HT1080 (cell line): ENCODE measurements around the gene EFR3B. TPM values are rescaled to one million over a fixed set of nuclear protein-coding genes. Genes with fewer than 3 reads are reported as not detected.
"Not testable (repeated sequence)": the region's sequence is repeated elsewhere in the genome, so short reads cannot be mapped to it uniquely, and the experiment has no call there.

ENCODE experiments used
- DNase-seq: peaks from one replicate; pipeline ENCODE4 v3.0.0-alpha.2; 2015; ENCODE audit warnings: low read depth
- total RNA-seq: library from RNA; depleted of rRNA; stranded (reverse); fragments of >200 nt; shearing (Covaris generic); gene quantifications from 2 replicates; pipeline ENCODE4 v1.2.3, GENCODE V29; 2014

The EFR3B gene
- total RNA-seq, 1 experiment from 2014 or later = 5.6 TPM

- no peak for DNase-seq
These were observed 99.2 kb downstream of the EFR3B start for GRCh38 chr2:25141120-25141519.

GRCh38 chr2:25145803-25146202, 103.9 kb downstream of the EFR3B start:
- DNase-seq = no peak

DNA sequence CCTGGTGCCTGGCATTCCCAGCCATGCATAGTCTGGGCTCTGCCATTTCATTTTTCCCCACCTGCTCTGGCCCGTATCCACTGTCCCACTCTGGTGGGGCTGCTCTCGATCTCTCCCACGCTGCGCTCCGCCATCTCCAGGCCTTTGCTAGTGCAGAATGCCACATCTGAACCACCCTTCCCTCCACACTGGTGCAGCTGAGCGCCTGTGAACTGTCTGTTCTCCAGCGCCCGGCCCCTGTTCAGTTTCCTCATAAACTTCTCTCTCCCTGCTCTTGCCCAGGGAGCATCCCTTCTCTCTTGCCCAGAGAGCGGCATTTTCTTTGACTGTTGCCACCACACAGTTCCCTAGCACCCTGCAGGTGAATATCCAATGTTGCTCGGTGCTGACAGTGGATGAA, 105.0 kb downstream of the EFR3B start:
- DNase-seq = no peak

DNA sequence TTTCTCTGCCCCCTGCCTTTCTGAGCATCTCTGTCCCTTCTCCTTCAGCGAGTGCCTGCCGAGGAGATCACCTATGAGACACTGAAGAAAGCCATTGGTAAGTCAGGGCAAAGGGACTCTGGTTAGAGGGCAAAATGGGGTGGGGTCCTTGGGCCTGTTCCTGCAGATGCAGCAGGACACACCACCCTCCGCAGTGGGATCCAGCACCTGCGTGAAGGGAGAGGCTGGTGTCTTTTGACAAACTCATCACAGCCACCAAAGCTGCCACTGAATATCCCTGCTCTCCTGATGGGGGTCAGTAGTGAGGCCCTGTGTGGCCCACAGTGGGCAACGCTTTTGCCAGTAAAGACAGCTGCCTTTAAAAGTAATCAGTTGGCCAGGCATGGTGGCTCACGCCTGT, 107.8 kb downstream of the EFR3B start:
- DNase-seq = no peak

DNA sequence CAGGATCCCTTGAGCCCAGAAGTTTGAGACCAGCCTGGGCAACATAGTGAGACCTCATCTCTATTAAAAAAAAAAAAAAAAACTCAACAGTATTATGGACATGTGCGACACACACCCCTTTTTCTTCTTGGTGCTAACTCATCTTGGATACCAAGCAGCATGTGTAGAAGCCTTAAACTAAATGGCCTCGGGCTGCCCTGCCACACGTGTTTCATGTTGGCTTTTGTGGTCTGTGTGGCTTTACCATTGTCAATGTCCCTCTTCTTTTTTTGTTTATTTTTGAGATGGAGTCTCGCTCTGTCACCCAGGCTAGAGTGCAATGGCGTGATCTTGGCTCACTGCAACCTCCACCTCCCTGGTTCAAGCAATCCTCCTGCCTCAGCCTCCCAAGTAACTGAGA, 109.1 kb downstream of the EFR3B start:
- not testable (repeated sequence) for DNase-seq

- DNase-seq = no peak
These were observed 109.8 kb downstream of the EFR3B start for GRCh38 chr2:25151718-25152117.

GRCh38 chr2:25155401-25155800, 113.5 kb downstream of the EFR3B start:
- DNase-seq = no peak

GRCh38 chr2:25158096-25158852, 116.4 kb downstream of the EFR3B start:
- DNase-seq = no peak

- DNase-seq = peak; percentile 30
These were observed 118.1 kb downstream of the EFR3B start for GRCh38 chr2:25159949-25160348.

GRCh38 chr2:25160376-25160775, 118.5 kb downstream of the EFR3B start:
- no peak for DNase-seq

- DNase-seq = no peak
These were observed 119.3 kb downstream of the EFR3B start for GRCh38 chr2:25161055-25161781.

GRCh38 chr2:25162061-25162460, 120.2 kb downstream of the EFR3B start:
- not testable (repeated sequence) for DNase-seq

- no peak for DNase-seq
These were observed 122.7 kb downstream of the EFR3B start for GRCh38 chr2:25164561-25164960.

- DNase-seq = peak; percentile 55
These were observed 124.4 kb downstream of the EFR3B start for GRCh38 chr2:25165992-25166875.

DNA sequence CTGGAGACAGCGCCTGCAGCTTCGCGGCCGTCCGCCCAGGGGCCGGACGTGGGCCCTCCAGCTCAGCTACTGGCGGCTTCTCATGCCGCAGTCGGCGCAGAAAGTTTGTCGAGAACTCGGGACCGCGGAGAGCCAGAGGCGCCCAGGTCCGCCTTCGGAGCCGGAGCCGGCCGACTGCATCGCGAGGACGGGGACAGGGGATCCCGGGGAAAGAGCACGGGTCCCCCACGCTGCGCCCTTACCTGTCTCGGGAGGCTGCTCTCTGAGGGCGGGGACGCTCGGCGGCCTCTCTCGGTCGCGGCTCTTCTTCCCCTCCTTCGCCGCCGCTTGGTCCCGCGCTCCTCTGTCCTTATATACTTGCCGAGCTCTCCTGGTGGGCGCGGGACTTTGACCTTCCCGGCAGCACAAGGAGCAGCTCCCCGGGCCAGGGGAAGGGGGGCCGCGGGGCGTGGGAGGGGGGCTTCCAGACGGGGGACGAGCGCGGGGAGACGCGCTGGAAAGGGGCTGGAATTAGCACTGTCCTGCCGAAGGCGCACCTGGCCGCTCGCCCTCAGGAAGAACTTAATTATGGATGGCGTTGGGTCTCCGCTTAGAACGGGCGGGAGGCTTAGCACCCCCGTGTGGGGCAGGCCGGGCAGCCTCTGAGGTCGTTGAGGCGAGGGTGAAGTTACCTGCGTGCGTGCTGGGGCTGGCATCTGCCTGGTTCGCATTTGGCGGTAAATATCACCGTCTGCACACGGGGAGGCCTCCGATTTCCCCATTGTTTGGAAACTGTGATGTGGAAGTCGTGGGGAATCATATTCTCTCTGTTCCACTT, 126.6 kb downstream of the EFR3B start, which contains the start of gene POMC:
Gene POMC, minus strand, starts transcription at position 325 of the 817 bp plus-strand sequence. CDS start 3,808 bp downstream, outside the sequence.
- no peak for DNase-seq

DNA sequence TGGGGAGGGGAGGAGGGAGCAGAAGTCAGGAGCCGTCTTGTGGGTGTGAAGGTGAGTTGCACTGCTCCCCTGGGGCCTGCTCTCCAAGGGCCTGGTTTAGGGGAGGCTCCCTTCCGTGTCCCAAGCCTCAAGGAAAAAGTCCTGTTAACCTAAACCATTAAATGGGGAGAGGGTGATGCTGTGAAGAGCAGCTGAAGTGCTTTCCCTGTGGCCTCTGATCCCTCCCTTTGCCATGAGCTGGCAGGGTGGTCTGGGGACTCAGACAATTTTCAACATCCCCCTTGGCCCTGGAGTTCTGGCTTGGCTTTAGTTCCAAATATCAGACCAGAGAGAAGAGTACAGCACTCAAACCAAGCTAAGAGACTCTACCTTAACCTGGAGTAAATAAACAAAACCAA, 127.2 kb downstream of the EFR3B start:
- DNase-seq = no peak

DNA sequence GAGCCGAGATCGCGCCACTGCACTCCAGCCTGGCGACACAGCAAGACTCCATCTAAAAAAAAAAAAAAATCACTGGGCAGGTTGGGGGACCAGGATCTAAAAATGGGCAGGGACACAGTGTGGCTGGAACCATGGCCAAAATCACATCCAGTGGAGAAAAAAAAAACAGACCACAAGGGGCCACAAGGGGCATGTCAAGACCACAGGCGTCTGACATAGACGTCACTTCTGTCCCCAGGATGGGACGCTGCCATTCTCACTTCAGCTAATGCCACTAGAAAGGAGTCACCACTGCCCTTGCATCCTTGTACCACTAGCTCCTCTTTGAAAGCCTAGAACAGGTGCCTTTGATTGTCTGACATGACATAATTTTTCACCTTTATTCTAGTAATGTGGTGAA, 129.0 kb downstream of the EFR3B start:
- no peak for DNase-seq

GRCh38 chr2:25173719-25174118, 131.8 kb downstream of the EFR3B start:
- DNase-seq = no peak

GRCh38 chr2:25174192-25174861, 132.5 kb downstream of the EFR3B start:
- no peak for DNase-seq

- no peak for DNase-seq
These were observed 134.3 kb downstream of the EFR3B start for GRCh38 chr2:25176138-25176537.
